DOHH2 (cell line): ENCODE data around the gene PHPT1.

Experiments used
- H3F3A ChIP-seq: fragments of 200-600 bp; sonication (generic), shearing (Covaris generic); 2 replicates; pipeline ENCODE4 v1.6.0; 2016; ENCODE audit warnings: antibody characterized with exemption, mild to moderate bottlenecking; ENCODE audit not compliant: control insufficient read depth, insufficient read depth
- H3K27ac ChIP-seq: fragments of 200-600 bp; sonication (generic); 2 replicates; pipeline ENCODE4 v1.5.1; 2014; ENCODE audit warnings: low read depth, mild to moderate bottlenecking, low read length, moderate library complexity
- H3K27me3 ChIP-seq: fragments of 200-600 bp; sonication (generic); 2 replicates; pipeline ENCODE4 v1.6.1; 2014; ENCODE audit warnings: mild to moderate bottlenecking, low read length, mixed read lengths; ENCODE audit not compliant: control insufficient read depth
- H3K36me3 ChIP-seq: fragments of 200-600 bp; sonication (generic); 2 replicates; pipeline ENCODE4 v1.6.1; 2014; ENCODE audit warnings: mild to moderate bottlenecking, low read length, moderate library complexity, mixed read lengths; ENCODE audit not compliant: control insufficient read depth
- H3K4me1 ChIP-seq: fragments of 200-600 bp; sonication (generic); 2 replicates; pipeline ENCODE4 v1.6.1; 2014; ENCODE audit warnings: mild to moderate bottlenecking, low read length, mixed read lengths; ENCODE audit not compliant: control insufficient read depth
- H3K4me2 ChIP-seq: fragments of 200-600 bp; sonication (generic); 2 replicates; pipeline ENCODE4 v1.6.0; 2014; ENCODE audit warnings: mild to moderate bottlenecking, low read length, moderate library complexity
- H3K4me3 ChIP-seq: fragments of 200-600 bp; sonication (generic); 2 replicates; pipeline ENCODE4 v1.5.1; 2014; ENCODE audit warnings: mild to moderate bottlenecking, low read length, mixed read lengths
- H3K79me2 ChIP-seq: fragments of 200-600 bp; sonication (generic); 2 replicates; pipeline ENCODE4 v1.6.1; 2014; ENCODE audit warnings: mild to moderate bottlenecking, low read length, mixed read lengths; ENCODE audit not compliant: control insufficient read depth
- H3K9me2 ChIP-seq: fragments of 200-600 bp; sonication (generic); replicated peaks from 2 replicates; pipeline ENCODE4 v1.6.1; 2014; ENCODE audit warnings: mild to moderate bottlenecking, low read length, mixed read lengths; ENCODE audit not compliant: control insufficient read depth
- H3K9me3 ChIP-seq: fragments of 200-600 bp; sonication (generic); 2 replicates; pipeline ENCODE4 v1.6.1; 2014; ENCODE audit warnings: antibody characterized with exemption, low read length, mixed read lengths; ENCODE audit not compliant: control insufficient read depth, insufficient read depth
- H4K20me1 ChIP-seq: fragments of 200-600 bp; sonication (generic); 2 replicates; pipeline ENCODE4 v1.6.0; 2014; ENCODE audit warnings: low read depth, mild to moderate bottlenecking, antibody characterized with exemption, low read length, moderate library complexity; ENCODE audit not compliant: control insufficient read depth, insufficient read depth
- EZH2phosphoT487 ChIP-seq: fragments of 200-600 bp; sonication (generic); IDR thresholded peaks from 2 replicates; pipeline ENCODE4 v1.6.1; 2017; ENCODE audit warnings: borderline replicate concordance, mild to moderate bottlenecking, antibody characterized with exemption, low read length, moderate library complexity, mixed read lengths
- TF ChIP-seq, protein P1 (sequence below): fragments of 200-600 bp; sonication (generic); IDR thresholded peaks from one replicate; pipeline ENCODE4 v1.5.1; 2014; ENCODE audit warnings: antibody characterized with exemption, mild to moderate bottlenecking, low read depth, low read length; ENCODE audit not compliant: poor library complexity, severe bottlenecking

PHPT1 gene

DNA sequence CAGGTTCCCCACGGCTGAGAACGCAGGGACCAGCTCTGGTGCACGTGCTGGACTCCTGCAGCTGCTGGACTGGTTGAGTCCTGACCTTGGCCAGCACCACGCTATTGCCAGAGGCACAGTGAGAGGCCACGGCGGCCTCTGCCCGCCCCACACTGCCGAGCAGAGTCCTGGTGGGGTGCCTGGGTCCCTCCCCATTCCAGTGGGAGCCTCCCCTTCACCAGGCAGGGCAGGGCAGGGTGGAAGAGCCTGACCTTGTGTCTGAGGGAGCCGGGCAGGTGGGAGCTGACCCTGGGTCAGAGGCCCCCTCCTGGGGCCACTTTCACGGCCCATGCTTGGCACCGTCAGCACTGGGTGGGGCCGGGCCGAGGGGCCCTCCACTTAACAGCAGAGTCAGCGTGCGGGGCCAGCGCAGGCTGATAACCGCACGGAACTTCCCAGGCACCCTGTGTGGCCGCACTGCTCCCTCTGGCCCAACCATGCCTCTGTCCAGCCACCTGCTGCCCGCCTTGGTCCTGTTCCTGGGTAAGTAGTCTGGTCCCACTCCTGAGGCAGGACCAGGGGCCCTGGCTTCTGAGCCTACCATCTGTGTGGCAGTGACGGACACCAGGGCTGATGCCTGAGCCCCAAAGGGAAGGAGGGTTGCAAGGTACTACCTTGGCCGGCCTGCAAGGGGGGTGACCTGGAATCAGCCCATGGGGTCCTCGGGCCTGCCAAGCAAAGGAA lies 2.9 kb downstream of the PHPT1 start, which contains the start of gene MAMDC4:
MAMDC4 (plus strand) TSS at position 406 of the 723 bp plus-strand sequence; CDS start at position 477, 71 bp downstream.
- Histone ChIP-seq H3K79me2 (peaks cover 13% of the 10 kb centered on the region), H3K9me2 (no peaks in the 10 kb centered on the region), H3K4me2 (no peak within 1 kb of the TSS), H3K9me3 (no peaks in the 10 kb centered on the region), H3K27me3 (no peaks in the 10 kb centered on the region), H4K20me1 (peaks cover 6% of the 10 kb centered on the region; the same call in 1 of the 2 replicates), H3K36me3 (peaks cover 21% of the 10 kb centered on the region; the same call in 1 of the 2 replicates), H3K4me1 (peaks cover 21% of the 10 kb centered on the region), H3K27ac (no peak within 1 kb of the TSS), H3F3A (no peaks in the 10 kb centered on the region; the same call in 1 of the 2 replicates), H3K4me3 (no peak within 1 kb of the TSS)
- TF ChIP-seq, protein P1, sequence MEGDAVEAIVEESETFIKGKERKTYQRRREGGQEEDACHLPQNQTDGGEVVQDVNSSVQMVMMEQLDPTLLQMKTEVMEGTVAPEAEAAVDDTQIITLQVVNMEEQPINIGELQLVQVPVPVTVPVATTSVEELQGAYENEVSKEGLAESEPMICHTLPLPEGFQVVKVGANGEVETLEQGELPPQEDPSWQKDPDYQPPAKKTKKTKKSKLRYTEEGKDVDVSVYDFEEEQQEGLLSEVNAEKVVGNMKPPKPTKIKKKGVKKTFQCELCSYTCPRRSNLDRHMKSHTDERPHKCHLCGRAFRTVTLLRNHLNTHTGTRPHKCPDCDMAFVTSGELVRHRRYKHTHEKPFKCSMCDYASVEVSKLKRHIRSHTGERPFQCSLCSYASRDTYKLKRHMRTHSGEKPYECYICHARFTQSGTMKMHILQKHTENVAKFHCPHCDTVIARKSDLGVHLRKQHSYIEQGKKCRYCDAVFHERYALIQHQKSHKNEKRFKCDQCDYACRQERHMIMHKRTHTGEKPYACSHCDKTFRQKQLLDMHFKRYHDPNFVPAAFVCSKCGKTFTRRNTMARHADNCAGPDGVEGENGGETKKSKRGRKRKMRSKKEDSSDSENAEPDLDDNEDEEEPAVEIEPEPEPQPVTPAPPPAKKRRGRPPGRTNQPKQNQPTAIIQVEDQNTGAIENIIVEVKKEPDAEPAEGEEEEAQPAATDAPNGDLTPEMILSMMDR = no peak
- no peak for TF ChIP-seq EZH2phosphoT487

DNA sequence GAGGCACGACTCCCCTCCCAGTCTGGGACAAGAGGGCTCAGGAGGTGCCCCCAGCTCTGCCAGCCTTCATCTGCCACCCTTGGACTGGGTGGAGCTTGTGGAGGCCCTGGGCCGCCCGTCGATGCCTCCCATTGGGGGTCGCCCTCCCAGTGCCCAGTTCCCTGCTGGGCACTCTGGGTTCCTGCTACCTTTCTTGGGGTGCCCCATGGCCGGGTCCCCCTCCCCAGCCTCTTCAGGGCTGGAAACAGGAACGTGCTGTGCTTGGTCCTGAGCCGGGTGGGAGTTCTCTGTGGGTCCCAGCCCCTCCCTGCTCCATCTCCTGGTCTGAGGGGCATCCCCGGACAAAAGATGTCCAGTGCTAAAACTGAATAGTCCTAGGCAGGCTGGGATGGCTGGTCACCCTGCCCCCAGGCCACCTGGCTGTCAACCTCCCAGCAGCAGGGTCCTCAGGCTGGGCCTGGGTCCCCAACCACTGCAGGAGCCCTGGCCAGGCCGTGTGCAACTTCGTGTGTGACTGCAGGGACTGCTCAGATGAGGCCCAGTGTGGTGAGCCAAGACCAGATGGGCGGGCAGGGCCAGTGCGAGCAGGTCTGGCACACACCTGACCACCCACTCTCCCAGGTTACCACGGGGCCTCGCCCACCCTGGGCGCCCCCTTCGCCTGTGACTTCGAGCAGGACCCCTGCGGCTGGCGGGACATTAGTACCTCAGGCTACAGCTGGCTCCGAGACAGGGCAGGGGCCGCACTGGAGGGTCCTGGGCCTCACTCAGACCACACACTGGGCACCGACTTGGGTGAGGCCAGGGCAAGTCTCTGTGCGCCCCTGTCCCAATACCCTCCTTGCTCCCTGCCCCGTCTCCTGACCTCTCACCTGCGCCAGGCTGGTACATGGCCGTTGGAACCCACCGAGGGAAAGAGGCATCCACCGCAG lies 3.7 kb downstream of the PHPT1 start:
- Histone ChIP-seq H3K9me2 (no peaks in the 10 kb centered on the region), H3K4me2 (no peak overlapping the region), H3K36me3 (peaks cover 21% of the 10 kb centered on the region; the same call in 1 of the 2 replicates), H3K79me2 (peaks cover 12% of the 10 kb centered on the region), H4K20me1 (peaks cover 6% of the 10 kb centered on the region; the same call in 1 of the 2 replicates), H3K9me3 (no peaks in the 10 kb centered on the region), H3K27me3 (no peaks in the 10 kb centered on the region), H3K27ac (no peak overlapping the region), H3F3A (no peaks in the 10 kb centered on the region; the same call in 1 of the 2 replicates), H3K4me1 (peaks cover 14% of the 10 kb centered on the region), H3K4me3 (no peak overlapping the region)
- TF ChIP-seq, protein P1 = no peak
- TF ChIP-seq EZH2phosphoT487 = no peak

DNA sequence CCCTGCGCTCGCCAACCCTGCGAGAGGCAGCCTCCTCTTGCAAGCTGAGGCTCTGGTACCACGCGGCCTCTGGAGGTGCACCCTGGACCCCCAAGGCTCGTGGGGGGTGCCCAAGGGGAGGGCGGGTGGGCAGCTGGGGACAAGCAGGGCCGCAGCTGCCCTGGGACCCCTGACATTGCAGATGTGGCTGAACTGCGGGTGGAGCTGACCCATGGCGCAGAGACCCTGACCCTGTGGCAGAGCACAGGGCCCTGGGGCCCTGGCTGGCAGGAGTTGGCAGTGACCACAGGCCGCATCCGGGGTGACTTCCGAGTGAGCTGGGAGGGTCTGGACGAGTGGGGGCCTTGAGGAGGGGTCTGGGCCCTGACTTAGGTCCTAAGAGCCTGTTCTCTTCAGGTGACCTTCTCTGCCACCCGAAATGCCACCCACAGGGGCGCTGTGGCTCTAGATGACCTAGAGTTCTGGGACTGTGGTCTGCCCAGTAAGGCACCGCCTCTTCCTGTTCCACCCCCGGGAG lies 4.4 kb downstream of the PHPT1 start:
- Histone ChIP-seq H3K36me3 (peaks cover 21% of the 10 kb centered on the region; the same call in 1 of the 2 replicates), H3K4me1 (peaks cover 11% of the 10 kb centered on the region), H3K9me2 (no peaks in the 10 kb centered on the region), H4K20me1 (peaks cover 6% of the 10 kb centered on the region; the same call in 1 of the 2 replicates), H3K4me2 (no peak overlapping the region), H3K9me3 (no peaks in the 10 kb centered on the region), H3F3A (no peaks in the 10 kb centered on the region), H3K27me3 (no peaks in the 10 kb centered on the region), H3K27ac (no peak overlapping the region), H3K79me2 (peaks cover 4% of the 10 kb centered on the region), H3K4me3 (no peak overlapping the region)
- TF ChIP-seq, protein P1 = peak; percentile 47
- TF ChIP-seq EZH2phosphoT487 = no peak
